HG02588 (cell line): Measurements from ENCODE around the gene NRCAM.

Experiments
- ATAC-seq: cut with Tn5 transposase; IDR thresholded peaks from one replicate; pipeline ENCODE4 v1.9.1; 2021; ENCODE audit warnings: mild to moderate bottlenecking, moderate library complexity; ENCODE audit not compliant: unreplicated experiment

The NRCAM gene

DNA sequence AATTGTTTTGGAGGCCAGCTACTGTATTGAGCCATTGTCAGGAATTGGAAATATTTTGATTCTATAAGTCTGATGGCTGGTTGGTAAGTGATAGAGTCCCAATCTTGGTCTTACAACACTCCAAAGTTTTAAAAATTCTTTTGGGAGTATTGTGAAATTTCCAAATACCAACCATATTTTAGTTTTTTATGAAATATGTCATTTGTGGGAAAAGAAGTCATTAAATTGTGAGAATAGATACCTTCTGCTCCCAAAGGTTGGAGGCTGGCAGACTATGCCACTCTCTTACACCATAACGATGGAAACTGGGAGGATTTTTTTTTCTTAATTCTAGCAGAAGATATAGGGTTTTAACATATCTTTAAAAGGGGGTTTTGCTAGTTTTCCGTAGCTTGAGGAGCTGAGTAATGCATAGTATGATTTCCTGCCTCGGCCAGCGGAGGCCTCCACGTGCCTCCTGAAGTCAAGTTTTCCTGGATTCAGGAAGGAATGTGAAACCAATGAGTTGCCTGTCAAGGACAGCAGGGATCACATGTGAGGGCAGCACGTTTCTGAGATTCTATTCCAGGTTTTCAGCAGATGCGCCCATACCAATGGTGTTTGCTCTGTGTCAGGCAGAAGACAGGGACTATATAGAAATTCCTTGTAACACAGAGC, 233.9 kb downstream of the NRCAM start:
- no peak for ATAC-seq

DNA sequence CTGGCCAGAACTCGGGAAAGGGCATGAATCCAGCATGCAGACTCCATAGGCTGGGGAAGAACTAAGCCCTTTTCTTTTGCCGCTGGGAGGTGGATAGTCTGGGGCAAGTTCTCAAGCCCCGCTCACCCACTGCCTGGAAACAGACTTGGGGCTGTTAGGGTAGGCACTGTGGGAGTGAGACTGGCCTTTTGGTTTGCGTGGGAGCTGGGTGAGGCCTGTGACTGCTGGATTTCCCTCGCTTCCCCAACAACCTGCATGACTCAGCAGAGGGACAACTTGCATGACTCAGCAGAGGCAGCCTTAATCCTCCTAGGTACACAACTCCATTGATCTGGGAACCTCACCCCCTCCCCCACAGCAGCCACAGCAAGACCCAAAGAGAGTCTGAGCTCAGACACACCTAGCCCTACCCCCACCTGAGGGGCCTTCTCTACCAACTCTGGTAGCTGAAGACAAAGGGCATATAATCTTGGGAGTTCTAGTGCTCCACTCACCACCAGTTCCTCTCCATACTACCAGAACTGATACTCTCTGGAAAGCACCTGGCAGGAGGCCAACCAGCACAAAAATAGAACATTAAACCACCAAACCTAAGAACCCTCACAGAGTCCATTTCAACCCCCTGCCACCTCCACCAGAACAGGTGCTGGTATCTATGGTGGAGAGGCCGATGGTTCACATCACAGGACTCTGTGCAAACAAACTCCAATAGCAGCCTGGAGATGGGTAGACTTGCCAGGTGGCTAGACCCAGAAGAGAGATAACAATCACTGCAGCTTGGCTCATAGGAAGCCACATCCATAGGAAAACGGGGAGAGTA, 244.6 kb downstream of the NRCAM start:
- ATAC-seq: peak; percentile 76

DNA sequence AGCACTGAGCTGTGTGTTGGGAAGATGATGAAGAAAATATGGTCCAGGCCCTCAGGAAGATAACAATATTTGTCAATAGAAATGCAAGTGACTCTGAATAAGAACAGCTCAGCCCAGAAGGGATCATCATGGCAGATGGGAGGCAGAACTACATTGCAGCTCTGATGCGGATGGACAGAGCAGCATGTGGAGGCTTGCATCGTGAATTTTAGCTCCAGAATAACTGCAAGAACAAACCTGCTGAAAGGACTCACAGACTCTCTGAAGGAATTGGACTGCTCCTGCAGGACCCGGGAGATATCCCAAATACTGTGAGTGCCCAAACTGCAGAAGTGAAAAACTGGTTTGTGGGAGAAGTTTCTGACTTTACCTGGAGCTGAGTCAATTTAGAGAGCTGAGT, 245.4 kb downstream of the NRCAM start:
- ATAC-seq: no peak

DNA sequence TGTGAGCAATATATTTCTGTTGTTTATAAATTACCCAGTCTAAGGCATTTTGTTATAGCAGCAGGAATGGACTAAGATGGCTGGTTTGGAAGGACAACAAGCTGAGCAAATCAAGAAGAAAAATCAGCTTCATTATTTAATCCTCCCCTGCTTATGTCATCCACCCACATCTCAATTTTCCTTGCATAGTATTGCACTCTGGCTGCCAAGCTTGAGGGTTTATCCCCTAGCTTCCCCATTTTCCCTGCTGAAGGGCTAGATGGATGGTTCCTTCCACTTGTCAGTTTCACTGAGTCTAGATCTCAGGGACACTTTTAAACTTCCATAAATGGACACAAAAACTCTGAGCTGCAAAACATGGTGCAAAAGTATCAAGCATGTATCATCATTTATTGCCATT, 250.9 kb downstream of the NRCAM start:
- no peak for ATAC-seq

DNA sequence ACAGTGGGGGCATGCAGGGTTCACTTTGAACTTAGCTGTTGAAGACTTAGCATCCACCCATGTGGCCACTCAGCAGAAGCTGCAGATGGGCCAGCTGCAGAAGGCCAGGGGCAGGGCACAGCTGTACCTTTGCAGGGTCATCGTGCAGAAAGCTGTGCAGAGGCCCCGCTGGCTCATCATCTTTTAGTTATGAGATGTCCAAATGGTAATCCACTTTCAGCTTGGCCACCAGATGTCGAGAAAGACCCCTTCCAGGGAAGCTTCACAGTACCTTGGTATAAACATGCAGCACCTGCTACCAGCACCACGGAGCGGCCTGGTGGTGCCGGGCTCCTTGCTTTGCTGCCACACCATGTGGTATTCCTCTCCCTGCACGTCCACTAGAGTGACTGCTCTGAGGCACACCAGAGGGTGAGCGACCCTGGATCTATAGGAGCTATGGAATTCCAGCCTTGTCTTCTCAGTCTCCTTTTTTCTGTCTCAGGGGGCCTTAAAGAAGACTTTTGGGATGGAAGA, 251.9 kb downstream of the NRCAM start:
- ATAC-seq: no peak

DNA sequence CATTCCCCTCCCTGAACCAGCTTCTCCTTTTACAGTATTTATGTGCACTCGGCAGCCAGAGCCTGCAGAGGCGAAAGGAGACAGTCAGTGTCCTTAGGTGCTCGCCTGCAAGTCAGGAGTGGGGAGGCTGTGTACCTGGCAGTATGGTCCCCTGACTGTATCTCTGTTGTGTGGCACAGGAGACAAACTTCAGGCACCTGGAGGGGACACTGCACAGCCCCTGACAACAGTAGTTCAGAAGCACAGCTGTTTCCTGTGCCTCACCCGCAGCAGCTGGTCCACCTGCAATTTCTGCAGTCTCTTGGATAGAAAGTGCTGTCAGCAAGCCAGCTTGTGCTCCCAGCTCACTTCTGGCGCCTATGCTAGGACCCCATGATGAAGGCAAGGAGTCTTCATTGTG, 252.7 kb downstream of the NRCAM start:
- no peak for ATAC-seq

DNA sequence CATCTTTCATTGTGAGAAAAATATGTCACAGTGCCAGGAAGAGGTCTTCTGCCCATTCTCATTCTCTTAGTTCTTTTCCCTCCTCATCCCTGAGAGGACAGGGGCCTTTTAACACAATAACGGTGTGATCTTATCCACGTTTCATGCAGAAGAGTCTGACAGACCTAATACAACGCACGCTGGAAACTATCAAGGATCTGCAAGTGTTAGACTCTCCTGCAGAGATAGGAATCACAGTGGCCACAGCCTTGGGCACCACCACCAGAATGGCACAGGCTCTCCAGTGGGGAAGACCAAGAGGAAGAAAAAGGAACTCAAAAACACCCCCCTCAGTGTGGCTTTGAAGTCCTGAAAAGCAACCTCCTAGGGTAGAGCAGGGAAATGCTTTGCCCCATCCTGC, 253.5 kb downstream of the NRCAM start:
- no peak for ATAC-seq

DNA sequence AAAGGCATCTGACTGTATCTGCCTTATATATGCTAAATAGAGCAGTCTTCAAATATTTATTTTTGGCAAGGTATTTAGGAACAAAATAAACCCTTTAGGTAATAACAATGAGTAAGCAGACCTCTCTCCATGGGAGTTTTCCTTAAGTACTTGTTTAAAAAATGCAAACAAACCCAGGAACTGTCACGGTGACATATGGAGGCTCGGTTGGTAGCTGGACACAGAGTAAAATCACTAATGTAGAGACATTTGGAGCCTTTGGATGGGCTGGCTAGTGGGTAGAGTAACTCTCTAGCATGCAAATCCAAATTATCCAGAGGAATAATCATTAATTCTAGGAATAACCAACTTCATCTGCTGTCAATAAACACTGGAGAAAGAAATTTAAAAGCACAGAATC, 254.5 kb downstream of the NRCAM start:
- no peak for ATAC-seq

DNA sequence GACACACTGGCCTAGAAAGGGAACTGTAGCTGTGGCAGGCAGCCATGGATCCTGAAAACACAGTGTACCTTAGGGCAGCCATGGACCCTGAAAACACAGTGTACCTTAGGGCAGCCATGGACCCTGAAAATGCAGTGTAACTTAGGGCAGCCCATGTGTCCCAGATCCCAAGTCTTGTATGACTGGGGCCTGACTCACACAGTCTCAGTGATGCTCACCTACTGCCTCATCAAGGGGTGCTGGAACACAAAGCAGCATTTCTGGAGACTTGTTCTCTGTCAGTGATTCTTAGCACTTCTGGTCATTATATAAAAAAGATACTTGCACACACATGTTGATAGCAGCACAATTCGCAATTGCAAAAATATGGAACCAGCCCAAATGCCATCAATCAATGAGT, 255.9 kb downstream of the NRCAM start:
- no peak for ATAC-seq

DNA sequence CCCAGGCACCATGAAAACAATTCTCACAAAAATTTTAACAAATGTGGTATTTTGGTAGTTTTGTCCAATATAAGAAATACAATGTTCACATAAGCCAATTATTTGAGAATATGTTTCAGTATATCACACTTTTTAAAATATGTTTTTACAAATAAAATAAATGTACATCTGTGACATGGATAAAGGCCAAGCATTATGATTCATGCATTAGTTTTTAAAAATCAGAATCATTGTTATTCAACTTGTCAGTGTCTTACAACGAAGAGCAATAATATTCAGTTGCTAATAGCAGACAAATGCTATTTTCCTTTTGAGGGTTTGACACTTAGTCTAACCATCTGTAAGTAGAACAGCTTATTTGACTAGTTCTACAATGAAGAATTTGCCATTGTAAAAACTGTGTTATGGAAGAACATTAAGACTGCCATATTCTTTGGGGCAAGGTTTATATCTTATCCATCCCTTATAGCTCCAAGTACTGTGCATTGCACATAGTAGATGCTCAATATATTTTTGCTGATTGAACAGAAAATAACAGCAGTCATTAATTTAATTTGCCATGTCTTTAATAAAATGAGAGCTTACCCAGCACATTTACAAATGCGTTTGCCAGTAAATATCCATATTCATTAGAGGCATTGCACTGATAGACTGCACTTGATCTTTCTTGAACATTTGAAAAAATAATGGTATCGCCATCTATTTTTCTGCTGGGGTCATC, 258.7 kb downstream of the NRCAM start:
- ATAC-seq: no peak

DNA sequence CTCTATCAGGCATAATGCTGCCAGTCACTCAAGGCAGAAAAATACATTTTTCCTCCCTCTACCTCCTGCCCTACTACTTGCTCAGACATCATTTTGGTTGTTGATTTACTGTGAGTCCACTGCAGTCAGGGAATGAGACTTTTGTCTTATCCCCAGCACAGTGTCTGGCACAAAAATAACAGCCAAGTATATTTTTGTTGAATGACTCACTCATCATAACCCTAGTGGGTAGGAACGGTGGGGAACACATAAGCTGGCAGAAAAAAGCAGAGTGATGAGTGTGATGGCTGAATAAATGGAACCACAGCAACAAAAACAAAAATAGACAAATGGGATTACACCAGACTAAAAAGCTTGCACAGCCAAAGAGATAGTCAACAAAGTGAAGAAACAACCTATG, 260.2 kb downstream of the NRCAM start:
- no peak for ATAC-seq

DNA sequence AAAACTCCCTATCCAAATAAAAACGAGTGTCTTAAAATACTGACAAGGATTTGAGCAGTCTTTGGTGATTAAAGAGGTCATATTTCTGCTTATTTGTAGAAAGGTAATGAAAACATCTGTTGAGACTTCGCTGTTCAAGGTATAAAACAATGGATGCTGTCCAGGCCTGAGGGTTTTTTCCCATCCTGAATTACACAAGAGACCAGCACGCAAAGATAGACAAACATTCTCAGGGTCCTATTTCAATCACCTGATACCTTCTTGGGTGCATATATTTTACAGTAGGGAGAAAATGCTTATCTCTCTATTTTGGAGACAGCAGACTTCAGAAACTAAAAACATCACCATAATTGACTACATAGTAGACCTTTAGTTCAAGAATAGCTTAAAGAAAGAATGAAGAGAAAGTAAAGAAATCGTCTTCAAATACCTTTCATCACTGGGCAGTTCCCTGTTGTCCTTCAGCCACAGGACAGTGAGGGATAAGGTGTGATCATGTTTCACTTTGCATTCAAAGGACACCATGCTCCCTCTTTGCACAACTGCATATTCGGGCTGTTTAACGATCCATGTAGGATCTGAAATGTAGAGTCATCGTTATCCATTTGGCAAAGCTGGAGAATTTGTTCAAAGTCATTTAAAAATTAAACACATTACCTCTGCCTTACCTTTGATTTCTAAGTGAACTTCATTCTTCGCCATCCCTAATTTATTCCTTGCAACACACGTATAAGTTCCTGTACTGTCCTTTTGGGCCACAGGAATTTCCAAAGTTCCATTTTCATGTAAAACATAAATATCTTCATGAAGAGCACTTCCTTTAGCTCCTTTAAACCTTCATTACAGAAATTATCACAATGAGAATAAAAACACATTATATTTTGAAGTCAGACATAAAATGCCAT, 262.4 kb downstream of the NRCAM start:
- ATAC-seq: no peak

DNA sequence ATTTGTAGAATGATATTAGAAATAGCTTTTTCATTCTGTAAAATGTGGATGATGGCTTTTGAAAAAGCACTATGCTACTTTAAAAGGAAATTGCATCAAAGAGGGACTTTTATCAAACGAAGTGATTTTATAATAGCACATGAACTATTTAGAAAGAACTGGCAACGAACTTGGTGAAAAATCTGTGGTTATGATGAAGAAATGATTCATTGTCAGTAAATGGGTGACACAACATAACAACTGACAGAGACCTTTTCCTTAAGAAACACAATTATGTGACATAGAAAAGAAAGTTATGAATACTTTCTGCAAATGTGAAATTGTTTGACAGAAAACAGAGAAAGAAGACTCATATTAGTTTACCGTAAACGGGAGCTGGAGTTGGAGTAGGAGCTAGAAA, 265.3 kb downstream of the NRCAM start:
- no peak for ATAC-seq

DNA sequence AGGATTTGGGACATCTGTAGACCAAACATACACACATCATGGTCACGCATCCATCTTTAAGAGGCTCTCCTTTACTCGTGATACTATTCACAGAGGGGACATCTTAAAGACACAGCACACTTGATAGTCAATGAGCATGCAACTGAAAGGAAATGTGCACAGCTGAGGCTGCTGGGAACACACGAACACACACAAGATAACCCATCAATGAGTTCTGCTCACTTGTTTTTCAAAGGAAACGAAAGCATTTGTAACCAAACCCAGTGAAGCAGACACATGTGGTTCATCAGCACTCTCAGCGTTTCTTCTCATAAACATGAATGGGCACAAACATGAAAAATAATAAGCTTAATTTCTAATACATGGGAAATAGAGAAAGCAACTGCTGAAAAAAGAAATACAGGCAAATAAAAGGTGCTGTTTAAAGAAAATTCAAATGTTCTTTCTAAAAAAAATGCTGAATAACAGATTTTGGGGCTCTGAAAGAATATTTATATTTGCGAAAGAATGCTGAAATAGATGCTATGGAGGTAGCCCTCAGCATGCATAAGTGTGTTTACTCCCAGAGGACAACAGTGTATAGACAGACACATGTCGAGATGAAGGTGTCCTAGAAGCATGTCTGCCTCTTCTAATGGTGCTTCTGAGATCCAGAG, 266.4 kb downstream of the NRCAM start:
- peak; percentile 78 for ATAC-seq

DNA sequence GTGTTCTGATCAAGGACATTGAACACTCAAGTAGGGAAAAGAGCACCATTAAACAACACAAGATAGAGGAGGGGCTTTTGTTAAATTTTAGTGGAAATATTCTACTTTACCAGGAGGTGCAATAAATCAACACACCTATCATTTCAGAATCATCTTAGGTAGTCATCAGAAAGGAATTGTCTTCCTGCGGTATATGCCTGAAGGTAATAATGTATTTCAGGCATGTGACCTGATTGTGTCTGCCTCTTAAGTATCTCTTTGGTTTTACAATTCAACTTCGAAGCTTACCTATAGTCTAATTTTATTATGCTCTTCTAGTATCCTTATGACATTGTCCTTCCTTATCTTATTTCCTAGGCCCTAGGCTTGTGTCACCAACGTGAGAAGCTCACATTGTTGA, 267.5 kb downstream of the NRCAM start:
- ATAC-seq: no peak

DNA sequence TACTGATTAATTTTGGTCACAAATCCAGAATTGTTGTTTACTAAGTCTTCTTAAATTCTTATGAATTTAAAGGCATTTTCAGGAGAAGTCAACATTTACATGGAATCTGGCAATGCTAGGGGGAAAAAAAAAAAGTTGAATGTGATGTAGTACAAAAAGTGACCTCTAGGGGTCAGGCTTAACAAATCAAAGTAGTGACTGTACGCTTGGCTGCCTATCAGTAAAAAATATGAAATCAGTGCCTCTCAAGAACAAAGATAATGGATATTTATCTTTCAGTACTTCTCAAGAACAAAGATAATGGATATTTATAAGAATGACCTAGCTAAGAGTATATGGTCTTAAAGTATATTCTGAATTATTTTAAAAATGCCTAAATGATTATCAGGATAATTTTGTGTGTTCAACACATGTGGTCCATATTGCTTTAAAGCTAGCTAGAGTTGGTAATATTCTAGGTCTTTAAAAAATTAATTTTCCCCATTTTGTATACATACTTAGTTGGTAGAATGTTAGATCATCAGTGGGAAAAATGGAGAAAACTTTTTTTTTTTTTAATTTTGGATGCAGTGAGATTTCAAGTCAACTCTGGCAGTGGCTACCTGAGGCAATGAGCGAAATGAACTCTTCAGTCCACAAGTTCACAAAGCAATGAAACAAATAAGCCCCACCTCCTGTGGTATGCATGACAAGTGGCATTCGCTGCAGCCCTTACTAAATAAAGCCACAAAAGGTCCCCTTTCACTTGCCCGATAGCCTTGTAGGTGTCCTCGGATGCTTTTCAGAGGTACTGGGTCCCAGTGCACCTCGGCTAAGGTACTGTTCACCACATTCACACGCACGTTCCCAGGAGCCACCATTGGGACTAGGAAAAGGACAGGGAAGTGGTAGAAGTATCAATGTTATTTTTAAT, 274.9 kb downstream of the NRCAM start:
- ATAC-seq: no peak

DNA sequence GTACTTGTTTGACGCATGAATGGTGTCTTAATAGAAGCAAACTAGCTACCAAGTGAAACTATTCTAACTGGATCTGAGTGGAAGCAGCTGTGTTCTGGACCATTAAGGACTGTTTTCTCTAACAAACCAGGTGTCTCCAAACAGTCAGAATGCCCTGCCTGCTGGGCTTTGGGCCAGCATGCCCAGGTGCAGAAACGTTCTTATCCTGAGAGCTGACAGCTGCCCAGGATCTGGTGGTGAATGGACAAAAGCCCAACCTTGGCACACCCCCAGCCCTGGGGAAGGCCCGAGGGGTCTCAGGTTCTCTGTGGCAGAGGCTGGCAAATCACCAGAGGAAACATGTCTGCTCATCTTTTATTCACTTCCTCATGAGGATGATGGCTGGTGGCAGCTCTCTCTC, 277.8 kb downstream of the NRCAM start:
- no peak for ATAC-seq

DNA sequence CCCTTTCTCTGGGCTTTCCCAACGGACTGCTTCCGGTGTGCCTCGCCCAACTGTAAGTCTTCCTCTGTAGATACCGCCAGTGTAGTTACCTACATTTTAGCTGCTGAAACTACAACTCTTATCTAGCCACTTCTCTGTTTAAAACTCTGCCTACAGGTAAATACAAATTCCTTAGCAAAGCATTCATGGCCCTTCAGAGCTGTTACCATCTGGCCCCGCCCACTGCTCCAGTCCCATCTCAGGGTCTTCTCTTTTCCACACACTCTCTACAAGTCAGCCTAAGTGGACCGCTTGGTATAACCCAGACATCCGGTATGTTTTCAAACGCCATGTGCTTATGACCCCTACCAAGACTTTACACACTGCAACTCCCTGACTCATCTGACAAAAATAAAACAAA, 285.1 kb downstream of the NRCAM start:
- ATAC-seq: no peak

DNA sequence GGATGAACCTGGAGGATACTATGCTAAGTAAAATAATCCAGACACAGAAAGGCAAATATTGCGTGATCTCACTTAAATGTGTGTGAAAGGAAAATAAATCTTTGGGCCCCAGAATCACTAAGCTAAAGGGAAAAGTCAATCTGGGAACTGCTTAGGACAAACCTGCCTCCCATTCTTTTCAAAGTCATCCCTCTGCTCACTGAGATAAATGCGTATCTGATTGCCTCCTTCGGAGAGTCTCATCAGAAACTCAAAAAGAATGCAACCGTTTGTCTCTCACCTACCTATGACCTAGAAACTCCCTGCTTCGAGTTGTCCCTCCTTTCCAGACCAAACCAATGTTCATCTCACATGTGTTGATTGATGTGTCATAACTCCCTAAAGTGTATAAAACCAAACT, 286.0 kb downstream of the NRCAM start:
- ATAC-seq: no peak
